ENCODE results near the gene CHST11.
A peak's percentile ranks its signal among the peaks of the same experiment; 100 is the strongest.
"Not testable (repeated sequence)": the region's sequence is repeated elsewhere in the genome, so short reads cannot be mapped to it uniquely, and the experiment has no call there.

Gene CHST11

DNA sequence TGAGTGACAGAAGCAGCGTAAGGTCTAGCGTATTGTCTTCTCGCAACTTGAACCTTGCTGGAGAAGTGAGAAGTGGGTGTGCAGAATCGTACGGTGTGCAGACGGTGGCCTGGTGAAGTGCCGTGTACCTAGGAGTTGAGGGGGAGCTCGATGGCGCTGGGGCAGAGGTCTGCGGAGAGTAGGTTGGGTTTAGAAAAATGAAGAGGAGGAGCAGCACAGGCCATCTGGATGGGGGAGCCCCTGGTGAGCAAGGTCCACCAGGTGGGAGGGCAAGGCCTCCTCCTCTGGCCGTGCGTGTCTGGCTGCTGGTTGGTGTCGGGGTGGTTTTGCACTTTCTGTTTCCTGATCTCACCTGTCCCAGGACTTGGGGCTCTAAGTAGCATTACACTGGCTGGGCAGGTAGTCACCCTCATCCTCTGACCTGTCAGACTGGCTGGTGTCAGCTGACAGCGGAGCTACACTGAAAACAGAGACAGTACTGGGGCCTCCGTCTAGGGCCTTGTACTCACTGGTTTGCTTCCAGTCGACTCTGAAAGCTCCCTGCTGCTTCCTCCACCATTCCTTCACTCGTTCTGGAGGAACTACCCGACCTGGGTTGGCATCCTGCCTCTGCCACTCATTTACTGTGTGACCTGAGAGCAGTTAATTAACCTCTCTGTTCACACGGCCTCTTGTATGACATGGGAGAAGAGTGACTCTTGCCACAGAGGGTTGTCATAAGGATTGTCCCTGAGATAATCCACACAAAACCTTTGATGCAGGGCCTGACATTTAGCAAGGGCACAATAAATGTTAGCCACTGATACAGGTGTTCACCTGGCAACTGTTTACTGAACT is 273.1 kb downstream of the CHST11 start:
- DNase-seq: no peak

DNA sequence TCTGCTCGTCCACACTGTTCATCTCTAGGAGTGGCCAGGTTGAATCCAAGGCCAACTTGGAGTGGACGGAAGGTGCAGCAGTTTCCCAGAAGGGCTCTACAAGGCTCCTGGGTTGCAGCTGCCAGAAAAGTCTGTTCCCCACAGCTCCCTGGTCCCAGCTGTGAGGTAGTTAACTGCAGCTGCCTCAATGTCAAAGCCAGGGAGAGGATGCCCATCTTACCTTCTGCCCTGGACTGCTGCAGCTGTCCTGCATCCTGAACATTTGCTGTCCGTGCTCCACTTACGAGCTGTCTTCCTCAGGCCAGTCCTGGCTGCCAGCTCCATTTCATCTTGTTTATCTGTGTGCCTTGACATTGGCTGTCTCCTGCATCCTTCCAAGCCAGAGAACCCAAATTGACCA is 274.0 kb downstream of the CHST11 start:
- DNase-seq: no peak

DNA sequence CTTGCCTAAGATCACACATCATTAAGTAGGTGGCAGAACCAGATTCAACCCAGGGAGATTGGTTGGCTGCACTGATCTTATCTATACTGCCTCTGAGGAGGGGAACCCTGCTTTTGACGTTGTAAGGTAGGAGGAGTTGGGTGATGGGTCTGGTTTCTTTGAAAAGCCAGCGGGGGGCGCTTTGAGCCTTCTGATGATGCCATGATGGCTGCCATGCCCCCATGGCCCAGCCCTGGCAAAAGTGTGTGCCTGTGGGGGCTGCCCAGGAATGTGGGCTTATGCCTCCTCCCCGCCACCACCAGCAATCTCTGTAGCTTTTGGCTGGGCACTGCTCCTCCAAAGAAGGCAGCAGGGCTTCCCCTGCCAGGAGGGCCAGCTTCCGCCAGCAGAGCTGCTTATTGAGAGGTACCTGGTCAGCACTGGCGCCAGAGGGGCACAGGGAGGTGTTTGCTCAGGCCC is 277.0 kb downstream of the CHST11 start:
- DNase-seq: no peak

DNA sequence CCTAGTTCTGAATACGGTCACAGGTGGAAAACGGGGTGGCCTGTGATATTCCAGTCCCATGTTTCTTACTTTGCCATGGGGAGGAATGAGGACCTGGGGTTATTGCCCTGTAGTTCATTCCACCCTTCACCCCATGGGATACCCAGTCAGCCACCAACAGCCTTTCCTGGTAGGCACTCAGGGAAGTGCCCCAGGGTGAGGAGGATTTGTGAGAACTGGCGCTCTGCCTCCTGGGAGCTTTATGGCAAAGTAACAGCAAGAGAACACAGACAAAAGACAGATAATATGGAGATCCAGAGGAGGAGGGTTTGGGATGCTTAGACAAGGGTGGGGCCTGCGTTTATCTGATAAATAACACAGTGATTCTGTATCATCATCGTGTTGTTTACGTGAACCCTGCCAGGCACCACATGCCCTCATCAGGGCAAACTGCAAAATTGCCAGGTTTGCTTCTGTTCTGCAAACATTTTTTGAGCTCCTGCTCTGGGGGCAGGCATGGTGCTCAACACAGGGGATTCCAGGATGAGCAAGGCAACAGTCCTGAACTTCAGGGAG is 277.9 kb downstream of the CHST11 start:
- DNase-seq: peak; percentile 20

- DNase-seq: no peak
These were observed 279.1 kb downstream of the CHST11 start for GRCh38 chr12:104735801-104736200.

DNA sequence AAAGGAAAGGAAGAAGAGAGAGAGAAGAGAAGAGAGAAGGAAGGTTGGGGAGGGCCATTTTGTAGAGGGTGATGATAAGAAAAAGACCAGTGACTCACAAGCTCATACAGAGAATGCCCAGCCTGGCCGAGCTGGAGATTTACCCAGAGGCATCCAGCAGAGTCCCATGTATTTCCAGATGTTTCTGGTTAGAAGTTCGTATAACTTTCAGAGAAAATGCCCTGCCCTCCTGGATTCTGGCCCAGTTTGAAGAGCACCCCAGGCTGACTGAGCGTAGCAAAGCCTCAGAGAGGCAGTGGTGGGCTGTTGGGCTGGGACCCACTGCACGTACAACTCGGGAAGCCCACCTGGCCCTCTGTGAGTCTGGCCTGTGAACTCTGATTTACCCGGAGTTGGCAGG is 279.6 kb downstream of the CHST11 start:
- no peak for DNase-seq

- DNase-seq: no peak
These were observed 280.4 kb downstream of the CHST11 start for GRCh38 chr12:104737113-104737512.

DNA sequence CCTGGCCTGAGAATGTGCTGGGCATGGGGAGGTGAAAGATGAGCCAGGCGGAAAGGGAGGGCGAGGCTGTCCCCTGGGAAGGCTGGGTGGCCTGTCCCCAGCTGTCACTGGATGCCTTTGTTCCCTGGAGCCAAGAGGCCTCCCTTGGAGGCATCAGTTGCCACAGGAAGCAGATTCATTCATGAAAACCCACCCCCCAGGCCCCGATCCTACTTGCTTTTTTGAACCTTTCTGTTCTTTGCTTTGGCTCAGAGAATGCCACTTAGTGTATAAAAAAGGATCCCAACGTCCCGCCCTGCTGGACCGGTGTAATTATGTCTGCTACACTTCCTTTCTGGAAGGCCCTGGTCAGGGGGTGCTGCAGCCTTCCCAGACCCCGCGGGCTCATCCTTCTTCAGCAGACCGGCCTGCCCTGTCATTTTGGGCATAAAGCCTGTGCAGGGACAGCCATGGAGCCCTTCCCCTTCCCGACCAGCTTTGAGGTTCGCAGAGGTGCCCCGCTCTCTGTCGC is 281.1 kb downstream of the CHST11 start:
- DNase-seq: no peak

DNA sequence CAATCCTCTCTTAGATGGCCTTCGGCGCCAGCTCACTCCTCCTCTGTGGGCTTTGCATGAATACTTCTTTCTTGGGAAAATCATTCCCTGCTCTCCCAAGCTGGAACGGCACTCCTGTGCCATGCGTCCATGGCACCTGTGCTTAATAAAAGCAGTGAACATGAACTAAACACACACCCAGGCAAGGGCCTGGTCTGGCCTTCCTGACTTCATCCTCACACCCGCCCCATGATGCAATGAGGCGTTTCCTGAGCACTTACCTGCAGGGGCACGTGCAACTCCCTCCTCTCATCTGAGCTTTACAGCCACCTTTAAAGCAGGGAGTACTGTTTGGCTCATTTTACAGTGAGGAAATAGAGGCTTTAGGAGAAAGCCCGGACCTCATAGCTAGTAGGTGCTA is 281.6 kb downstream of the CHST11 start:
- DNase-seq: no peak

DNA sequence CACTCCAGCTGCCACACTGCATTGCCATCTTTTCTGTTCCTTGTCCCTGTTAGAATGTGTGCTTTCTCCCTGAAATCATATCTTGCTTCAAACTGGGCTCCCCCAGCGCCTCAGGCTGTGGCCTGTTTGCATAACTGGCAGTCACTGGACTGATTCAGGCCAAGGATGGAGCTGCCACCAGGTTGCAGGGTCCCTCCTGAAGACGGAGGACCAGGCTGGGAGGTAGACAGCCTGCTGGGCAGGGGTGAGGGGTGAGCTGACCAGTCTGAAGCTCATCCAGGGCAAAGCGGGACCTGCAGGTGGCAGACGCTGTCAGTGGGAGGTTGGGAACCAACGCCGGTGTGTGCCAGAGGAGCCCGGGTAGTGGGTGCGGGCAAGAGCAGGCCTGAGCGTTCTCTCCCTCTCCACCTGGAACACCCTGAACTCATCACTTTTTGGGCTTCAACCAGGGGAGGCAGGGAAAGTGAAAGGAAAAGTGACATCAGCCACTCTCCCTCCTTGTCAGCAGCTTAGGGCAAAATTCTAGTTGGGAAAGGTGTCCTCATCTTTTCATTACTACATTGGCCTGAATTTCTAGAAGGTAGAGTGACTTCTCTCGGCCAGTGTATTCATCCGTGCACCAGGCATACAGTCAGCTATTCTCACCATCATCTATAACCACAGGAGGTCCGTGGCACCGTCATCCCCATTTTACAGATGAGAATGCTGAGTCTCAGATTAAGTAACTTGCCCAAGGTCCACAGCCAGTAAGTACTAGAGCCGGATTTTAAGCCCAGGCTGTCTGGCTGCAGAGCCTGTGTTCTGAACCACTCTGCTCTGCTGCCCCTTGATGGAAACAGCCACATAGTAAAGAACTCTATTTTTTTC is 282.3 kb downstream of the CHST11 start:
- no peak for DNase-seq

DNA sequence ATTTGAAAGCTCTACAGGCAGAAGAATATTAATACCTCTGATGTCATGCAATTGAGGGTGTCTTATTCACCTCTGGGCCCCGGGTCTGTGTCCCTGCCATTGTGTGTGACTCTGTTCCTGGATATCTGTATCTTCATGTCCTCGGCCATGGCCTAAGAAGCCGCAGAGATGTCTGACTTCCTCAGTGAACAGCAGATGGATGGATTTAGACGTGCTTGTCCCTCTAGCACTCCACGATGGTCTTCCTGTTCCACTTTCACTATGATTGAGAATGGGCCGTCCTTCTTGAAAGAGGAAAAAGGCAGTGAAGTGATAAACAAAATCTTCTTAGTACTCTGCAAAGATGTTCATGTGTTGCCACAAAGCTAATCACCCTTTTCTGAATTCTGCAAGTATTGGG is 283.9 kb downstream of the CHST11 start:
- DNase-seq: no peak

- no peak for DNase-seq
These were observed 284.3 kb downstream of the CHST11 start for GRCh38 chr12:104741077-104741476.

DNA sequence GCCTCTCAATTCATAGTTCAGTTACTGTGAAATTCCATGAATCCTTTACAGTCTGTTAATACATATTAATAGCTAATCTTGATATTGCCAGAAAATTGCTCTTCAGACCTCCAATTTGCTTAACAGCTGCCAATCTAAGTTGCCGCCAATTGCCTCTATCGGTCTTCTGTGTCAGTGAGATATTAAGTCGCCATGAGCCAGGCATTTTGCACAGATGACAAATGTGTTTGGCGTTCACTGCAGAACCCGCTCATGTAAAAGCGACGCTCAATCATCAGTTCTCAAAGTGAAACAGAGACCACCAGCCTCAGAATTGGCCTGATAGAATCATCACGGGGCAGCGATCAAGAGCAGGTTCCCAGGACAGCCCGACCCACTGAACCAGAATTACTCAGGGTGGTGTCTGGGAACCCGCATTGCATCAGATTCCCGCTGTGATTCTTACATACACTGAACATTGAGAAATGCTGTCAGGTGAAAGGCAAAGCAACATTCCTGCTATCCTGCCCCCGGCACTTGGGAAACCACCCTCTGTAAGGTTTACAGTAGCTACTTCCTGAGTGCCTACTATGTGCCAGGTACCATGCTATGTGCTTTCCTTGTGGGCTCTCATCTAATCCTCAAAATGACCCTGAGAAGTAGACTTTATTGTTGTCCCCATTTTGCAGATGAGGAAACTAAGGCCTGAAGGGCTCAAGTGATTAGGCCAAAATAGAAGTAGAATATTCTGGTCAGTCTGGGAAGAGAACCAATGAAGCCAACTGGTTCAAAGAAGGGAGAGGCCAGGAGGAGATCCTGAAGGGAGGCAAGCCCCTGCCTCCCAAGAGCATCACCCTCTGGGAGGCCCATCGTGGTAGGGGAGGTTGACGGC is 285.0 kb downstream of the CHST11 start:
- DNase-seq: no peak

- DNase-seq: peak; percentile 73
These were observed 285.9 kb downstream of the CHST11 start for GRCh38 chr12:104742551-104743201.

- no peak for DNase-seq
These were observed 286.4 kb downstream of the CHST11 start for GRCh38 chr12:104743202-104743580.

DNA sequence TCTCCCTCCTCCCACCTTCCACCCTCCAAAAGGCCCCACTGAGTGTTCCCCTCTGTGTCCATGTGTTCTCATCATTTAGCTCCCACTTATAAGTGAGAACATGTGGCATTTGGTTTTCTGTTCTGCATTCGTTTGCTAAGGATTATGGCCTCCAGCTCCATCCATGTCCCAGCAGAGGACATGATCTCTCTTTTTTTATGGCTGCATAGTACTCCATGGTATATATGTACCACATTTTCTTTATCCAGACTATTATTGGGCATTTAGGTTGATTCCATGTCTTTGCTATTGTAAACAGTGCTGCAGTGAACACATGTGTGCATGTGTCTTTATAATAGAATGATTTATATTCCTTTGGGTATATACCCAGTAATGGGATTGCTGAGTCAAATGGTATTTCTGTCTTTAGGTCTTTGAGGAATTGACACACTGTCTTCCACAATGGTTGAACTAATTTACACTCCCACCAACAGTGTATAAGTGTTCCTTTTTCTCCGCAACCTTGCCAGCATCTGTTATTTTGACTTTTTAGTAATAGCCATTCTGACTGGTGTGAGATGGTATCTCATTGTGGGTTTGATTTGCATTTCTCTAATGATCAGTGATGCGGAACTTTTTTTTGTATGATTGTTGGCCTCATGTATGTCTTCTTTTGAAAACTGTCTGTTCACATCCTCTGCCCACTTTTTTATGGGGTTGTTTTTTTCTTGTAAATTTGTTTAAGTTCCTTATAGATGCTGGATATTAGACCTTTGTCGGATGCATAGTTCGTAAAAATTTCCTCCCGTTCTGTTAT is 287.2 kb downstream of the CHST11 start:
- DNase-seq: not testable (repeated sequence)

DNA sequence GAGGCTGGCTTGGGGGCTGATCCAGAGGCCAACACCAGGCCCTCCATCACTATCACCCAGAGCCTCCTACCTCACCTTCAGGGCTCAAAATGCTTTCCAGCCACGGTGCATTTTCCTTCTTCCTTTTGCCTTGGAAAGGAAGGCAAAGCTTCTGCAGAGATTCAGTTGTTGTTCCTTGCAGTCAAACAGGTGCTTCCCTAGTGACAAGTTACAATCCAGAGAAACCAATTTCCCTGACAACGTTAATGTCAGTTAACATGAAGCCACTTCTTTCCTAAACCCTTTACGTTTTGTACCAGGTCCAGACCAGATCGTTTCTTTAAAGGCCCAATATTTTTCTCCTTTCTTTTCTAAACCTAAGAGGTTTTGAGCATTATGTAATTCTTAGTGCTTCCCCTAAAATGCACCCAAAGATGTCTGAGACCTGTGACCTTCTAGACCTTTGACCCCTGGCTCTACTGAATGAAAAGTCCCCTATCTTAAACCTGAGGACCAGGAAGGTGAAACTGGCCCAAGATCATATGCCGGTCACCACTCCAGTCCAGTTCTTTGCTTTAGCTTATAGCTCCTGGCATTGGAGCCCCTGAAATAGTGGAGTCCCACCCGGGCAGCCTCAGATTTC is 289.8 kb downstream of the CHST11 start:
- no peak for DNase-seq

DNA sequence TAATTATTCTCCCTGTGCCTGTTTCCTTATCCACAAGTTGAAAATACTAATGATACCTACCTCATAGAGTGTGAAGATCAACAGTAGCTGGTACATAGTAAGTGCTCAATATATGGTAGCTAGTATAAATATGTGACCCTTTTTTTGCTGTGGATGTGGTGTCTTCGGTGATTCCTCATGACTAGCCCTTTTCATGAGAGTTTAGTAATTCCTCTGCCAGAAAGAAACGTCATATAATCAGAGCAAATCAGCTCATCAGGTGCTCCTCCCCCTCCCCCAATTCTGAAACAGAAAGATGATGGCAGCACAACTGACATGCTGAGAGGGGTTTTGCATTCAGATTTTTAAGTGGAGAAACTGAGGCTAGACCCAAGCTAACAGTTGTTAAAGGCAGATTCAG is 290.6 kb downstream of the CHST11 start:
- DNase-seq: no peak

DNA sequence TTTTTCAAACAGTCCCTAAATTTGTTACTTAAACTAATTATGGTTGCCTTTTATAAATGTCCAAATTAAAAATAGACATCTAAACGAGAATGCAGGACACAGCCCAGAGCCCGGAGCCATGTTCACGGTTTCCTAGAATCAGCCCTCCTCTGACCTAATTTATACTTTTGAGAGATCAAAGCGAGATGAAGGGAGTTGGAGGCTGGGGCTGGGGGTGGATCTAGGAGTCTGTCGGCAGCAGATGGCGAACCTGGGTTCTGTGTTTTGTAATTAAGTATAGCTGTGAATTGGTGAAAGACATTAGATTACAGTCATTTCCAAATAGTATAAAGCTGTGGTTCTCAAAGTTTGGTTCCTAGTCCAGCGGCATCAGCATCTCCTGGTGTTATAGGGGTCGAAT is 291.2 kb downstream of the CHST11 start:
- no peak for DNase-seq

DNA sequence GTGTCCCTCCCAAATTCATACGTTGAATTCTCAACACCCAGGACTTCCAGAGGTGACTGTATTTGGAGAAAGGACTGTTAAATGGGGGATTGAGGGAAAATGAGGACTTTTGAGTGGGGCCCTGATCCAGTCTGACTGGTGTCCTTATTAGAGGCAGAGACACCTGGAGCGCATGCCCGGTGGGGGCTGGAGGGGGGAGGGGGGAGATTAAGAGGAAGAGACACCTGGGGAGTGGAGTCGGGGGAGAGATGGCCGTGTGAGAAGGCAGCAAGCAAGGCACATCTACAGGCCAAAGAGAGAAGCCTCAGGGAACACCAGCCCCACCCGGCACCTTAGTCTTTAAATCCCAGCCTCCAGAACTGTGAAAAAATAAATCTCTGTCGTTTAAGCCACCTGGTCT is 291.6 kb downstream of the CHST11 start:
- DNase-seq: no peak

DNA sequence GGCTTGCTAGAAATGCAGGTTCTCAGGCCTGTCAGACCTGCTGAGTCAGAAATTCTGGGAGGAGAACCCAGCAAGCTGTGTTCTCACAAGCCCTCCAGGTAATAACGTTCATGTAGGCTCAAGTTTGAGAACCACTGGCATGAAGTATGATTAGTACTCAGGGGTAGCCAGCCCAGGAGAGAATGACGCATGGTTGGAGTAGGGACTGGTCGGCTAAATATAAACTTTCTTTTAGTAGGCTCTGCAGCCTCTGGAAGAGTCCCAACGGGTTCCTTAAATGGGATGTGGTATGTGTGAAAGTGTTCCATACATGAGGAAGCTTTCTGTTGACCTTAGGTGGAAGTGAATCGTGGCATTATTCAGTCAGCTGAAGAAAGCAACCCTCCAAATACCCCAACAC is 292.0 kb downstream of the CHST11 start:
- no peak for DNase-seq

Measured in COR-L47 (cell line).